SU-DHL-6 (cell line): ENCODE results near the gene TAF11L13.
"Not testable (repeated sequence)": the region's sequence is repeated elsewhere in the genome, so short reads cannot be mapped to it uniquely, and the experiment has no call there.

ENCODE experiments used
- H2AFZ ChIP-seq: fragments of 200-600 bp; sonication (generic); 2 replicates; pipeline ENCODE4 v1.6.1; 2014; ENCODE audit warnings: low read depth, mild to moderate bottlenecking, moderate library complexity, mixed read lengths, antibody characterized with exemption, low read length; ENCODE audit not compliant: severe bottlenecking
- H3F3A ChIP-seq: fragments of 200-600 bp; shearing (Covaris generic); 2 replicates; pipeline ENCODE4 v1.6.0; 2016; ENCODE audit warnings: antibody characterized with exemption, mild to moderate bottlenecking; ENCODE audit not compliant: insufficient read depth
- H3K27ac ChIP-seq: fragments of 200-600 bp; sonication (generic); 2 replicates; pipeline ENCODE4 v1.5.1; 2016; ENCODE audit warnings: low read depth, mild to moderate bottlenecking, low read length, moderate library complexity, mixed read lengths
- H3K27me3 ChIP-seq: fragments of 200-600 bp; sonication (generic), shearing (Covaris generic); 2 replicates; pipeline ENCODE4 v1.6.0; 2014; ENCODE audit warnings: mild to moderate bottlenecking, low read length
- H3K36me3 ChIP-seq: fragments of 200-600 bp; sonication (generic); 2 replicates; pipeline ENCODE4 v1.6.1; 2014; ENCODE audit warnings: mild to moderate bottlenecking, low read length, mixed read lengths
- H3K4me2 ChIP-seq: fragments of 300-600, 200-600 bp; shearing (Covaris generic), sonication (generic); 2 replicates; pipeline ENCODE4 v1.6.0; 2014; ENCODE audit warnings: low read length, low read depth, mild to moderate bottlenecking; ENCODE audit not compliant: poor library complexity, severe bottlenecking
- H3K4me3 ChIP-seq: fragments of 200-600 bp; sonication (generic); 2 replicates; pipeline ENCODE4 v1.5.1; 2014; ENCODE audit warnings: antibody characterized with exemption, low read length, mild to moderate bottlenecking, mixed read lengths; ENCODE audit not compliant: insufficient read depth, poor library complexity, severe bottlenecking
- H3K79me2 ChIP-seq: fragments of 200-600 bp; sonication (generic); 2 replicates; pipeline ENCODE4 v1.6.1; 2014; ENCODE audit warnings: mild to moderate bottlenecking, low read length, moderate library complexity; ENCODE audit not compliant: insufficient read depth
- H3K9ac ChIP-seq: fragments of 200-600 bp; sonication (generic); 2 replicates; pipeline ENCODE4 v1.7.0; 2014; ENCODE audit warnings: mild to moderate bottlenecking, low read length
- H3K9me2 ChIP-seq: fragments of 200-600 bp; sonication (generic); replicated peaks from 2 replicates; pipeline ENCODE4 v1.6.1; 2014; ENCODE audit warnings: low read length; ENCODE audit not compliant: insufficient read depth
- H3K9me3 ChIP-seq: fragments of 200-600 bp; sonication (generic); 2 replicates; pipeline ENCODE4 v1.6.1; 2014; ENCODE audit warnings: low read length, mixed read lengths; ENCODE audit not compliant: insufficient read depth
- H4K20me1 ChIP-seq: fragments of 200-600 bp; sonication (generic); 2 replicates; pipeline ENCODE4 v1.6.1; 2014; ENCODE audit warnings: low read depth, mild to moderate bottlenecking, antibody characterized with exemption, low read length, moderate library complexity, mixed read lengths
- CTCF ChIP-seq: fragments of 200-600 bp; sonication (generic); IDR thresholded peaks from one replicate; pipeline ENCODE4 v1.5.1; 2017; ENCODE audit warnings: antibody characterized with exemption, mild to moderate bottlenecking, low read length, moderate library complexity; ENCODE audit not compliant: insufficient read depth, poor library complexity, severe bottlenecking
- EZH2phosphoT487 ChIP-seq: fragments of 200-600 bp; sonication (generic), shearing (Covaris generic); conservative IDR thresholded peaks from 2 replicates; pipeline ENCODE4 v1.6.1; 2018; ENCODE audit warnings: mild to moderate bottlenecking, antibody characterized with exemption, low read length, moderate library complexity, mixed read lengths

The TAF11L13 gene

GRCh38 chr5:17634160-17634559, 2.3 kb downstream of the TAF11L13 start, which contains the start of gene TAF11L14:
TAF11L14 (plus strand) TSS chr5:17634460.
- Histone ChIP-seq H3K27me3 (no peaks in the 10 kb centered on the region), H4K20me1 (no peaks in the 10 kb centered on the region), H3K9me3 (no peaks in the 10 kb centered on the region), H3K9ac (no peak within 1 kb of the TSS), H3F3A (no peaks in the 10 kb centered on the region), H3K36me3 (no peaks in the 10 kb centered on the region), H2AFZ (no peak within 1 kb of the TSS), H3K27ac (no peak within 1 kb of the TSS), H3K79me2 (no peaks in the 10 kb centered on the region), H3K4me3 (no peak within 1 kb of the TSS), H3K4me2 (no peak within 1 kb of the TSS), H3K9me2 (no peaks in the 10 kb centered on the region)
- no peak for TF ChIP-seq EZH2phosphoT487
- TF ChIP-seq CTCF: no peak

- H3K4me2 ChIP-seq, H3K79me2 ChIP-seq, H3K9me3 ChIP-seq, H2AFZ ChIP-seq, H3F3A ChIP-seq, H4K20me1 ChIP-seq, H3K9ac ChIP-seq, H3K36me3 ChIP-seq, H3K27me3 ChIP-seq, H3K27ac ChIP-seq, H3K9me2 ChIP-seq, H3K4me3 ChIP-seq: not testable (repeated sequence)
These were observed 17.3 kb downstream of the TAF11L13 start for GRCh38 chr5:17649232-17649631.

GRCh38 chr5:17655201-17655759, 23.4 kb downstream of the TAF11L13 start:
- not testable (repeated sequence) for H2AFZ ChIP-seq, H3F3A ChIP-seq, H3K9me2 ChIP-seq, H3K4me3 ChIP-seq, H4K20me1 ChIP-seq, H3K36me3 ChIP-seq, H3K27me3 ChIP-seq, H3K79me2 ChIP-seq, H3K9me3 ChIP-seq, H3K4me2 ChIP-seq, H3K27ac ChIP-seq, H3K9ac ChIP-seq

- Histone ChIP-seq H3K9ac (no peak overlapping the region), H3K27ac (no peak overlapping the region), H3K4me2 (no peak overlapping the region), H3K4me3 (no peak overlapping the region), H3K79me2 (no peaks in the 10 kb centered on the region), H3K9me3 (no peaks in the 10 kb centered on the region), H3F3A (no peaks in the 10 kb centered on the region), H4K20me1 (no peaks in the 10 kb centered on the region), H3K27me3 (no peaks in the 10 kb centered on the region), H3K9me2 (no peaks in the 10 kb centered on the region), H2AFZ (no peak overlapping the region), H3K36me3 (no peaks in the 10 kb centered on the region)
- TF ChIP-seq CTCF (no peak), EZH2phosphoT487 (no peak)
These were observed 24.0 kb downstream of the TAF11L13 start for GRCh38 chr5:17655921-17656320.
